Bronchial epithelial cell (primary cell): ENCODE data around the gene MTRR. TPM values are rescaled to one million over a fixed set of nuclear protein-coding genes. Genes with fewer than 3 reads are reported as not detected.

Experiments
- DNase-seq: peaks from one replicate; pipeline ENCODE4 v3.0.0-alpha.2; 2010; ENCODE audit warnings: low read depth
- FAIRE-seq: peaks from 2 replicates; lab custom pipeline; 2011; peaks lifted over from hg19 to GRCh38; lab: Jason Lieb, UNC
- H3K27me3 ChIP-seq: 2 replicates; pipeline ENCODE4 v1.5.1; 2011; ENCODE audit warnings: low read length; ENCODE audit not compliant: control insufficient read depth, insufficient read depth
- H3K36me3 ChIP-seq: 2 replicates; pipeline ENCODE4 v1.5.1; 2011; ENCODE audit warnings: low read length; ENCODE audit not compliant: control insufficient read depth, insufficient read depth
- H3K4me3 ChIP-seq: 2 replicates; pipeline ENCODE4 v1.5.1; 2011; ENCODE audit warnings: mild to moderate bottlenecking, low read depth, low read length, control low read depth
- CTCF ChIP-seq: IDR thresholded peaks from 2 replicates; pipeline ENCODE4 v1.5.1; 2011; ENCODE audit warnings: mild to moderate bottlenecking, moderate library complexity, low read length, control low read depth, inconsistent platforms; ENCODE audit not compliant: insufficient read depth, severe bottlenecking
- total RNA-seq: library from RNA; depleted of rRNA; stranded (reverse); fragments of >200 nt; gene quantifications from 2 replicates; pipeline ENCODE4 v1.2.1, GENCODE V29; 2014

The MTRR gene
- total RNA-seq, 1 donor from 2014 or later = 29.2 TPM

GRCh38 chr5:7851617-7852289, 17.2 kb upstream of the MTRR start:
- peaks cover 8% of the 10 kb centered on the region for H3K27me3 ChIP-seq
- TF ChIP-seq CTCF = no peak
- no peak overlapping the region for H3K4me3 ChIP-seq
- DNase-seq = no peak
- FAIRE-seq = no peak
- no peaks in the 10 kb centered on the region for H3K36me3 ChIP-seq

GRCh38 chr5:7852542-7852941, 16.4 kb upstream of the MTRR start:
- H3K4me3 ChIP-seq = no peak overlapping the region
- H3K36me3 ChIP-seq = no peaks in the 10 kb centered on the region
- FAIRE-seq = no peak
- peaks cover 8% of the 10 kb centered on the region for H3K27me3 ChIP-seq
- TF ChIP-seq CTCF = no peak
- no peak for DNase-seq

GRCh38 chr5:7852988-7853387, 16.0 kb upstream of the MTRR start:
- DNase-seq = no peak
- no peaks in the 10 kb centered on the region for H3K36me3 ChIP-seq
- no peak for TF ChIP-seq CTCF
- H3K4me3 ChIP-seq = no peak overlapping the region
- H3K27me3 ChIP-seq = peaks cover 8% of the 10 kb centered on the region
- no peak for FAIRE-seq

- Histone ChIP-seq H3K36me3 (no peaks in the 10 kb centered on the region), H3K4me3 (no peak overlapping the region), H3K27me3 (no peaks in the 10 kb centered on the region)
- FAIRE-seq (no peak), DNase-seq (no peak)
- no peak for TF ChIP-seq CTCF
Measured at GRCh38 chr5:7855611-7856010, 13.3 kb upstream of the MTRR start.

- Histone ChIP-seq H3K27me3 (no peaks in the 10 kb centered on the region), H3K36me3 (no peaks in the 10 kb centered on the region), H3K4me3 (no peak overlapping the region)
- FAIRE-seq (no peak), DNase-seq (peak; percentile 40)
- TF ChIP-seq CTCF = peak; percentile 60
Measured at GRCh38 chr5:7856855-7857254, 12.1 kb upstream of the MTRR start.

- Histone ChIP-seq H3K4me3 (no peak overlapping the region), H3K27me3 (no peaks in the 10 kb centered on the region), H3K36me3 (no peaks in the 10 kb centered on the region)
- no peak for DNase-seq
- FAIRE-seq = no peak
- no peak for TF ChIP-seq CTCF
Measured at GRCh38 chr5:7857361-7857760, 11.6 kb upstream of the MTRR start.
